Osteoblast (primary cell): ENCODE data around the gene LILRB3. TPM values are rescaled to one million over a fixed set of nuclear protein-coding genes. Genes with fewer than 3 reads are reported as not detected.
"Not testable (repeated sequence)": the region's sequence is repeated elsewhere in the genome, so short reads cannot be mapped to it uniquely, and the experiment has no call there.

Experiments used
- DNase-seq: peaks from one replicate; pipeline ENCODE4 v3.0.0; 2011; ENCODE audit warnings: low spot score, mixed read lengths; ENCODE audit not compliant: insufficient read length; ENCODE audit errors: missing footprints
- H2AFZ ChIP-seq: 2 replicates; pipeline ENCODE4 v1.6.0; 2011; ENCODE audit warnings: mild to moderate bottlenecking, low read length
- H3K27ac ChIP-seq: 2 replicates; pipeline ENCODE4 v1.5.1; 2011; ENCODE audit warnings: mild to moderate bottlenecking, low read depth, low read length, moderate library complexity
- H3K27me3 ChIP-seq: 2 replicates; pipeline ENCODE4 v1.6.0; 2012; ENCODE audit warnings: mild to moderate bottlenecking, control low read depth, inconsistent platforms, low read length, moderate library complexity; ENCODE audit not compliant: insufficient read depth
- H3K36me3 ChIP-seq: 2 replicates; pipeline ENCODE4 v1.5.1; 2011; ENCODE audit warnings: mild to moderate bottlenecking, low read length, control low read depth, moderate library complexity; ENCODE audit not compliant: insufficient read depth
- H3K4me1 ChIP-seq: 2 replicates; pipeline ENCODE4 v1.5.1; 2011; ENCODE audit warnings: mild to moderate bottlenecking, low read length, control low read depth, moderate library complexity; ENCODE audit not compliant: insufficient read depth
- H3K4me2 ChIP-seq: 2 replicates; pipeline ENCODE4 v1.6.0; 2011; ENCODE audit warnings: mild to moderate bottlenecking, low read length; ENCODE audit not compliant: insufficient read depth
- H3K4me3 ChIP-seq: fragments of 200-600 bp; sonication (generic); 3 replicates; pipeline ENCODE4 v1.5.1; 2012; ENCODE audit warnings: mild to moderate bottlenecking, low read length, inconsistent platforms; ENCODE audit not compliant: insufficient read depth
- H3K79me2 ChIP-seq: 2 replicates; pipeline ENCODE4 v1.6.0; 2012; ENCODE audit warnings: mild to moderate bottlenecking, low read length, control low read depth, inconsistent platforms; ENCODE audit not compliant: insufficient read depth
- H3K9me3 ChIP-seq: 2 replicates; pipeline ENCODE4 v1.5.1; 2011; ENCODE audit warnings: low read depth, low read length, control low read depth
- H4K20me1 ChIP-seq: 2 replicates; pipeline ENCODE4 v1.6.0; 2012; ENCODE audit warnings: mild to moderate bottlenecking, low read length, control low read depth; ENCODE audit not compliant: insufficient read depth
- total RNA-seq: library from RNA; depleted of rRNA; stranded (reverse); fragments of >200 nt; gene quantifications from 2 replicates; pipeline ENCODE4 v1.2.3, GENCODE V29; 2012
- TF ChIP-seq, protein P1 (sequence below): IDR thresholded peaks from 2 replicates; pipeline ENCODE4 v1.5.1; 2011; ENCODE audit warnings: mild to moderate bottlenecking, low read depth, low read length, moderate library complexity; ENCODE audit errors: extremely low read depth

LILRB3 gene
- total RNA-seq, 1 donor: not detected

DNA sequence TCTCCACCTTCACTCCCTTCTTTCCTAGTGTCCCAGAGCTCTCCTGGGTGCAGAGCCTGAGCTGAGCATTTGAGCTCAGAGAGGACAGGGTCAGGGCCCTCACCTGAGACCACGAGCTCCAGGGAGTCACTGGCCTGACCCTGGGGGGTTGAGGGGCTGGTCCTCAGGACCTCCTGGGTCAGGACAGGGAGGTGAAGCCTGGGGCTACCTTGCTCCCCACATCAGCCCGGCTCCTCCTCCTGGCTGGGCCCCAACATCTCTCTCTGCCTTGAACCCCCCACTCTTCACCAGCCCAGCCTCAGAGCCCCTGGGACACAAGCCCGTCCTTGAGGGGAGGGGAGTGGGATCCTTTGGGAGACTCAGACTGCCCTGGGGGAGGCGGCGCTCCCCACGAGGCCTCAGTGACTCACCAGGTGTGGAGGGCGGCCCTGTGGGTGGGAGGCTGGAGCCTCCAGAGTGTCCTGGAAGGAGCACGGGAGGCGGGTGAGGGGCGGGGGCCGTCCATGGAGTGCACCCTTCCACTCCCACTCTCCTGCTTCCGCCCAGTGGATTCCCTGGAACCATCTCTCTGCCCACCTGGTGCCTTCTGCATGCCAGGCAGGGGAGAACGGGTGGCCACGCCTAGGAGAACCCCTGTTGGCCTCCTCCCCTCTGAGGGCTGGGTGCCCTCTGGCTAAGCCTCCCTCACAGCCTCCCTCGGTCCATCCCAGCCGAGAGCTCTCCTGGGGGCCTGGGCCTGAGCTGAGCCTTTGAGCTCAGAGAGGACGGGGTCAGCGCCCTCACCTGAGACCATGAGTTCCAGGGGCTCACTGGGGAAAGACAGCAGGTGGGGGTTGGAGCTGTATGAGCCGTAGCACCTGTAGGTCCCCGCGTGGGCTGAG lies 16.9 kb upstream of the LILRB3 start:
- H3K27me3 ChIP-seq, H3K36me3 ChIP-seq: not testable (repeated sequence)

DNA sequence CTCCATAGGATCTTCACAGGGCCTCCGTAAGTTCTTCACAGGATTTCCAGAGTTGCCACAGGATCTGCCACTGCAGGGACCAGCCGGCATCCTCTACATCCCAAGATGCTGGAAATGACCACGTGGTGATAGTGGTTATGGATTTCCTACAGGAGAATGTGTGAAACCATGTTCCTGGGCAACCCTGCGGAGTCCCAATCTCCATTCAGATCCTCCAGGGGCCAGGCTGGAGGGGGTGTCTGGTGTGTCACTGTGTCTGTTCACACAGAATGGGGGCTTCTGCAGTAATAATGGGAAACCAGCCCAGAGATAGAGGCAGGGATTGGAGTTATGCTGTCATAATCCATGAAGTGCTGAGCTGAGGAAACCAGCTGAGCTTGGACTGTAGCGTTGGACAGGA lies 11.1 kb upstream of the LILRB3 start:
- DNase-seq: peak; percentile 19
- Histone ChIP-seq H3K9me3 (no peaks in the 10 kb centered on the region), H3K27ac (no peak overlapping the region), H4K20me1 (no peaks in the 10 kb centered on the region), H3K27me3 (peaks cover 4% of the 10 kb centered on the region), H3K4me2 (no peak overlapping the region), H3K4me1 (no peaks in the 10 kb centered on the region), H3K4me3 (no peak overlapping the region), H3K36me3 (no peaks in the 10 kb centered on the region), H3K79me2 (no peaks in the 10 kb centered on the region), H2AFZ (no peak overlapping the region)
- TF ChIP-seq, protein P1, sequence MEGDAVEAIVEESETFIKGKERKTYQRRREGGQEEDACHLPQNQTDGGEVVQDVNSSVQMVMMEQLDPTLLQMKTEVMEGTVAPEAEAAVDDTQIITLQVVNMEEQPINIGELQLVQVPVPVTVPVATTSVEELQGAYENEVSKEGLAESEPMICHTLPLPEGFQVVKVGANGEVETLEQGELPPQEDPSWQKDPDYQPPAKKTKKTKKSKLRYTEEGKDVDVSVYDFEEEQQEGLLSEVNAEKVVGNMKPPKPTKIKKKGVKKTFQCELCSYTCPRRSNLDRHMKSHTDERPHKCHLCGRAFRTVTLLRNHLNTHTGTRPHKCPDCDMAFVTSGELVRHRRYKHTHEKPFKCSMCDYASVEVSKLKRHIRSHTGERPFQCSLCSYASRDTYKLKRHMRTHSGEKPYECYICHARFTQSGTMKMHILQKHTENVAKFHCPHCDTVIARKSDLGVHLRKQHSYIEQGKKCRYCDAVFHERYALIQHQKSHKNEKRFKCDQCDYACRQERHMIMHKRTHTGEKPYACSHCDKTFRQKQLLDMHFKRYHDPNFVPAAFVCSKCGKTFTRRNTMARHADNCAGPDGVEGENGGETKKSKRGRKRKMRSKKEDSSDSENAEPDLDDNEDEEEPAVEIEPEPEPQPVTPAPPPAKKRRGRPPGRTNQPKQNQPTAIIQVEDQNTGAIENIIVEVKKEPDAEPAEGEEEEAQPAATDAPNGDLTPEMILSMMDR: no peak

More for the DNA sequence above, 16.9 kb upstream of the LILRB3 start:
- H3K4me3 ChIP-seq, H3K4me2 ChIP-seq, H3K27ac ChIP-seq, H4K20me1 ChIP-seq, H2AFZ ChIP-seq, H3K4me1 ChIP-seq, H3K9me3 ChIP-seq, DNase-seq, H3K79me2 ChIP-seq: not testable (repeated sequence)

DNA sequence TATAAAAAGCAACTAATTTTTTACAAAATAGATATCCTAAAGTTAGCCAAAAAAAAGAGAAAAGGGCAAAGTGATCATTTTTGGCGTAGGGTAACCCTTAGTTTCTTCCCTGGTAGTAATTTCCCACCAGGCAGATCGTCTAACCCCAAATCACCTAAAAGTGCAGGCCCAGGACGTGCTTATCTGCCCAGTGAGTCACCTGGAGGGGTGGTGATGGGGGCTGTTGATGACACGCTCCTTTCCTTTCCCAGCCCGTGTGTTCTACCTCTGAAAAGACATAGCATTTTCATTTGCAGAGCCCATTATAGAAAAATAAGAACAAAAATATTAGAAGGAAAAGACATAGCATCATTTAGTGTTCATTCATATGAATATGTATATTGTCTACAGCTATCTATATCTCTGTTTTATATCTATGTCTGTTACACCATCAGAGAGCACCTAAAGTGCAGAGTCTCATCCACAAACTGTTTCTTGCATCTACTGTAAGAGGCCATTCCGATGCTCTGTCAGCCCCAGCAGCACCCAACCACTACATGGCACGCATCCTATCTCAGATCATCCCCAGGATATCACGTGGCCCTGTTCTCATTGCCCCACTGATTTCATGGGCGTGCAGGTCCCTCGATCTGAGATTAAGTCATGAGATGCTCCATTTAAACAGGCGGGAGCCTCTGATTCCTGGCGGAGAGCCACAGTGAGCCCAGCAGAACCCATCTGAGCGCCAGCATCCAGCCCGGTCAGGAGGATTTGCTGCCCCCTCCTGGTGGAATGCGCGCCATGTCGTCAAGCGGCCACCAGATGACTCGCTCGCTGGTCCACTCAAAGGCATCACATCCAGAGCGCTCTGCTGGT lies 8.5 kb upstream of the LILRB3 start:
- no peaks in the 10 kb centered on the region for H3K79me2 ChIP-seq
- no peak overlapping the region for H3K27ac ChIP-seq
- peaks cover 2% of the 10 kb centered on the region for H3K27me3 ChIP-seq
- H3K36me3 ChIP-seq: no peaks in the 10 kb centered on the region
- no peak overlapping the region for H2AFZ ChIP-seq
- TF ChIP-seq, protein P1: peak; percentile 91
- H4K20me1 ChIP-seq: no peaks in the 10 kb centered on the region
- peak; percentile 91 for DNase-seq
- H3K9me3 ChIP-seq: no peaks in the 10 kb centered on the region
- H3K4me2 ChIP-seq: no peak overlapping the region
- H3K4me3 ChIP-seq: no peak overlapping the region
- no peaks in the 10 kb centered on the region for H3K4me1 ChIP-seq

DNA sequence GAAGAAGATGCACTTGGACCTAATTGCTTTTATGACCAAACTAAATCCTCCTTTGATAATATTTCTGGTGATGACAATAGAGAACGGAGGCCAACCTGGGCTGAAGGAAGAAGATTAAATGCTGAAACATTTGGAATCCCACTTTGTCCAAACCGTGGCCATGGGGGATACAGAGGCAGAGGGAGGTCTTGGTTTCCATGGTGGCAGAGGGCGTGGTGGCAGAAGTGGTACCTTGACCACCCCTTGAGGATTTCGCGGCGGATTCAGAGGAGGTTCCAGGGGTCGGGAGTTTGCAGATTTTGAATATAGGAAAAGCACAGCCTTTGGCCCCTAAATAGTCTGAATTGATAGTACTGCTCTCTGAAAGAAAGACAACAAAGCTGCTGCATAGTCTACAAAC lies 7.2 kb upstream of the LILRB3 start:
- Histone ChIP-seq H2AFZ (no peak overlapping the region), H3K27ac (no peak overlapping the region), H3K4me3 (no peak overlapping the region), H3K9me3 (no peaks in the 10 kb centered on the region), H4K20me1 (no peaks in the 10 kb centered on the region), H3K27me3 (peaks cover 2% of the 10 kb centered on the region), H3K79me2 (no peaks in the 10 kb centered on the region), H3K36me3 (no peaks in the 10 kb centered on the region), H3K4me2 (no peak overlapping the region), H3K4me1 (no peaks in the 10 kb centered on the region)
- peak; percentile 17 for DNase-seq
- TF ChIP-seq, protein P1: no peak
